ENCODE data around the gene EIF1AX.

DNA sequence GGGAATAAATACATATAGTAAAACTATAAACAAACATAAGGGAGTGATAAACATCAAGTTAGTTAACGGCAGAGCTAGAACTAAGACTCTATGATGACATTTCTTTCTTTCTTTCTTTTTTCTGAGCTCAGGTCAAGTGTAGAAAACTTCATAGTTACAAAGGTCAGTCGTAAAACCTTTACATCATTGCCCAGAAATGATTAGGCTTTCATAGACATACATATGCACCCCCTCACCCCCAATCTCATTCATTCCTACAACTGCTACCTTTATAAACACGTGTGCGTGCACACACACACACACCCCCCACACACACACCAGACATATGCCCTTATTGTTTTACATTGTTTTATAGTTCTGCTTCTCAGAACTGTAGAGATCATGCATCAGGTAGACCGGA lies 5.7 kb downstream of the EIF1AX start:
- TF ChIP-seq POLR2A (IDR thresholded peaks at IDR 0.05) (no peak), POLR2AphosphoS5 (IDR thresholded peaks at IDR 0.05) (no peak)
- TF ChIP-seq, protein P1, sequence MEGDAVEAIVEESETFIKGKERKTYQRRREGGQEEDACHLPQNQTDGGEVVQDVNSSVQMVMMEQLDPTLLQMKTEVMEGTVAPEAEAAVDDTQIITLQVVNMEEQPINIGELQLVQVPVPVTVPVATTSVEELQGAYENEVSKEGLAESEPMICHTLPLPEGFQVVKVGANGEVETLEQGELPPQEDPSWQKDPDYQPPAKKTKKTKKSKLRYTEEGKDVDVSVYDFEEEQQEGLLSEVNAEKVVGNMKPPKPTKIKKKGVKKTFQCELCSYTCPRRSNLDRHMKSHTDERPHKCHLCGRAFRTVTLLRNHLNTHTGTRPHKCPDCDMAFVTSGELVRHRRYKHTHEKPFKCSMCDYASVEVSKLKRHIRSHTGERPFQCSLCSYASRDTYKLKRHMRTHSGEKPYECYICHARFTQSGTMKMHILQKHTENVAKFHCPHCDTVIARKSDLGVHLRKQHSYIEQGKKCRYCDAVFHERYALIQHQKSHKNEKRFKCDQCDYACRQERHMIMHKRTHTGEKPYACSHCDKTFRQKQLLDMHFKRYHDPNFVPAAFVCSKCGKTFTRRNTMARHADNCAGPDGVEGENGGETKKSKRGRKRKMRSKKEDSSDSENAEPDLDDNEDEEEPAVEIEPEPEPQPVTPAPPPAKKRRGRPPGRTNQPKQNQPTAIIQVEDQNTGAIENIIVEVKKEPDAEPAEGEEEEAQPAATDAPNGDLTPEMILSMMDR (IDR thresholded peaks at IDR 0.05 in 8 of 11, conservative IDR thresholded peaks at IDR 0.05 in 3 of 11): no peak
